Anterior cingulate cortex (tissue), 58 donors: ENCODE data around the gene ARHGAP15.

Source experiments
- DNase-seq, 58 donors: peaks; one replicate each; lab custom pipeline; 2025; lab: John Stamatoyannopoulos, UW

The ARHGAP15 gene

GRCh38 chr2:143329288-143329687, 200.1 kb downstream of the ARHGAP15 start:
- no peak for DNase-seq

GRCh38 chr2:143333168-143333791, 204.1 kb downstream of the ARHGAP15 start:
- no peak for DNase-seq

GRCh38 chr2:143333847-143334246, 204.6 kb downstream of the ARHGAP15 start:
- DNase-seq = no peak

- DNase-seq = no peak
Observed at GRCh38 chr2:143334837-143335236, 205.6 kb downstream of the ARHGAP15 start.

- DNase-seq = no peak
Observed at GRCh38 chr2:143336719-143337210, 207.5 kb downstream of the ARHGAP15 start.

GRCh38 chr2:143341478-143341877, 212.3 kb downstream of the ARHGAP15 start:
- no peak for DNase-seq

- DNase-seq = no peak
Observed at GRCh38 chr2:143344780-143345179, 215.6 kb downstream of the ARHGAP15 start.

- no peak for DNase-seq
Observed at GRCh38 chr2:143345887-143346787, 216.9 kb downstream of the ARHGAP15 start.

- peak in 4 of 58 donors; percentile 1 to 59 (median 5) for DNase-seq
Observed at GRCh38 chr2:143347271-143347695, 218.1 kb downstream of the ARHGAP15 start.

GRCh38 chr2:143347901-143348414, 218.7 kb downstream of the ARHGAP15 start:
- no peak for DNase-seq

- DNase-seq = no peak
Observed at GRCh38 chr2:143354050-143354750, 225.0 kb downstream of the ARHGAP15 start.

GRCh38 chr2:143355870-143356269, 226.7 kb downstream of the ARHGAP15 start:
- DNase-seq = no peak

GRCh38 chr2:143356336-143356735, 227.1 kb downstream of the ARHGAP15 start:
- DNase-seq = no peak

- DNase-seq = no peak
Observed at GRCh38 chr2:143356736-143357446, 227.7 kb downstream of the ARHGAP15 start.

- DNase-seq = peak in 17 of 58 donors; percentile 0 to 47 (median 5)
Observed at GRCh38 chr2:143357966-143358365, 228.7 kb downstream of the ARHGAP15 start.

GRCh38 chr2:143361346-143361745, 232.1 kb downstream of the ARHGAP15 start:
- no peak for DNase-seq

GRCh38 chr2:143371616-143372015, 242.4 kb downstream of the ARHGAP15 start:
- no peak for DNase-seq

GRCh38 chr2:143375384-143375880, 246.2 kb downstream of the ARHGAP15 start:
- DNase-seq = no peak

GRCh38 chr2:143378996-143379395, 249.8 kb downstream of the ARHGAP15 start:
- DNase-seq = no peak

- DNase-seq = no peak
Observed at GRCh38 chr2:143379955-143380354, 250.7 kb downstream of the ARHGAP15 start.
